Vagina (tissue), 2 donors: ENCODE measurements around the gene PSRC1. TPM values are rescaled to one million over a fixed set of nuclear protein-coding genes. Genes with fewer than 3 reads are reported as not detected.
A peak's percentile ranks its signal among the peaks of the same experiment; 100 is the strongest.

Experiments used
- DNase-seq, 2 donors: peaks; one replicate each; pipeline ENCODE4 v3.0.0-alpha.2; 2017; ENCODE audit errors: extremely low spot score in 2 of 2
- H3K27ac ChIP-seq: fragments of 200-600 bp; sonication (generic); one replicate; pipeline ENCODE4 v1.5.1; 2019
- H3K27me3 ChIP-seq: fragments of 200-600 bp; sonication (generic); one replicate; pipeline ENCODE4 v1.5.1; 2019
- H3K36me3 ChIP-seq, 2 donors: fragments of 200-600 bp; sonication (generic); one replicate each; pipeline ENCODE4 v1.5.1; 2017 to 2019
- H3K4me1 ChIP-seq: fragments of 200-600 bp; sonication (generic); one replicate; pipeline ENCODE4 v1.5.1; 2019
- H3K4me3 ChIP-seq, 2 donors: fragments of 200-600 bp; sonication (generic); 1 replicate in 1 of 2; 2 replicates in 1 of 2; pipeline ENCODE4 v1.5.1; 2016 to 2019
- H3K9me3 ChIP-seq: fragments of 200-600 bp; sonication (generic); one replicate; pipeline ENCODE4 v1.5.1; 2019
- CTCF ChIP-seq, 3 experiments: fragments of 450-650 bp in 2 of 3; fragments of 200-600 bp in 1 of 3; sonication (generic) in 1 of 3; IDR thresholded peaks; one replicate each; pipeline ENCODE4 v1.5.1; 2017 to 2019; ENCODE audit warnings: antibody characterized with exemption in 3 of 3, mild to moderate bottlenecking in 2 of 3, moderate library complexity in 2 of 3
- POLR2A ChIP-seq, 2 donors: fragments of 450-650 bp; IDR thresholded peaks; one replicate each; pipeline ENCODE4 v1.6.1; 2017; ENCODE audit warnings: antibody characterized with exemption in 2 of 2, mild to moderate bottlenecking in 2 of 2, moderate library complexity in 2 of 2
- POLR2AphosphoS5 ChIP-seq, 2 donors: sonication (generic); formaldehyde crosslinking; IDR thresholded peaks; one replicate each; pipeline ENCODE4 v1.9.0; 2017; ENCODE audit warnings: antibody characterized with exemption in 2 of 2, mild to moderate bottlenecking in 2 of 2, low read depth in 1 of 2; ENCODE audit not compliant: insufficient read depth in 1 of 2
- intact Hi-C: fragments of 100-400 bp; cut with DNase I; formaldehyde crosslinking; loops from one replicate; pipeline ENCODE4 v1.15.1; 2023
- total RNA-seq: library from RNA; depleted of rRNA; stranded (reverse); fragments of >200 nt; gene quantifications from one replicate; pipeline ENCODE4 v1.2.3, GENCODE V29; 2016

The PSRC1 gene
- total RNA-seq, 1 donor from 2014 or later: 5.4 TPM

GRCh38 chr1:109257682-109258421 is 25.1 kb downstream of the PSRC1 start:
- peaks cover 42% of the 10 kb centered on the region for H3K4me1 ChIP-seq
- DNase-seq: no peak

DNA sequence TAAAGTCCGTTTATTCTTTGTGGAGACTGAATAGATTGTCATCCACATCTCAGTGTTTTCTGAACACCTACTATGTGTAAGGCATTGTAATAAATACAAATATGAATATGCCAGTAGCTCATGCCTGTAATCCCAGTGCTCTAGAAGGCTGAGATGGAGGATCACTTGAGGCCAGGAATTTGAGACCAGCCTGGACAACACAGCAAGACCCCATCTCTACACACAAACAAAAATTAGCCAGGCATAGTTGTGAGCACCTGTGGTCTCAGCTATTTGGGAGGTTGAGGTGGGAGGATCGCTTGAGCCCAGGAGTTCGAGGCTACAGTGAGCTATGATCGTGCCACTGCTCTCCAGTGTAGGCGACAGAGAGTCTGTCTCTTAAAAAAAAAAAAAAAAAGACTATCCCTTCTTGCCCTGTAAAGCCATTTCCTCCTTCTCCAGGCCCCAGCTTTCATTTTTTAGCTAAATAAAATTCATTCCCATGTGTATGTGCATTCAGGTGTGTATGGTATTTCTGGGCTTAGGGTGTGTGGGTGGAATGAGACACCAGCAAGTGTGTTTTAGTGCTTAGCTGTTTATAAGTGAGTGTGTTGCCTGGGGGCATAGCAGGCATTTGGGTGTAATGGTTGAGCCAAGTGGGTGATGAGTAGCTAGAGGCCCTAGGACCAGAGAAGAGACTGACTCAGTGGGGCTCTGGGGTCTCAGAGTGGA is 25.8 kb downstream of the PSRC1 start:
- H3K9me3 ChIP-seq: no peaks in the 10 kb centered on the region
- no peaks in the 10 kb centered on the region for H3K27me3 ChIP-seq
- TF ChIP-seq POLR2A (IDR thresholded peaks at IDR 0.05) (no peak), POLR2AphosphoS5 (IDR thresholded peaks at IDR 0.05; ENCODE audit: insufficient read depth in 1 of 2, low read depth in 1 of 2) (no peak), CTCF (IDR thresholded peaks at IDR 0.05) (no peak)
- intact Hi-C loops: no loop called here
- no peak for DNase-seq
- peaks cover 35% of the 10 kb centered on the region for H3K4me1 ChIP-seq
- no peak overlapping the region for H3K27ac ChIP-seq
- H3K4me3 ChIP-seq: no peak overlapping the region
- peaks cover 0 to 14% of the 10 kb centered on the region in 2 donors for H3K36me3 ChIP-seq

More at GRCh38 chr1:109257682-109258421, 25.1 kb downstream of the PSRC1 start:
- no peak overlapping the region for H3K4me3 ChIP-seq
- intact Hi-C loops: no loop called here
- TF ChIP-seq POLR2A (IDR thresholded peaks at IDR 0.05): no peak
- no peaks in the 10 kb centered on the region for H3K27me3 ChIP-seq
- H3K36me3 ChIP-seq: peaks cover 0 to 14% of the 10 kb centered on the region in 2 donors
- H3K27ac ChIP-seq: no peak overlapping the region
- no peaks in the 10 kb centered on the region for H3K9me3 ChIP-seq

DNA sequence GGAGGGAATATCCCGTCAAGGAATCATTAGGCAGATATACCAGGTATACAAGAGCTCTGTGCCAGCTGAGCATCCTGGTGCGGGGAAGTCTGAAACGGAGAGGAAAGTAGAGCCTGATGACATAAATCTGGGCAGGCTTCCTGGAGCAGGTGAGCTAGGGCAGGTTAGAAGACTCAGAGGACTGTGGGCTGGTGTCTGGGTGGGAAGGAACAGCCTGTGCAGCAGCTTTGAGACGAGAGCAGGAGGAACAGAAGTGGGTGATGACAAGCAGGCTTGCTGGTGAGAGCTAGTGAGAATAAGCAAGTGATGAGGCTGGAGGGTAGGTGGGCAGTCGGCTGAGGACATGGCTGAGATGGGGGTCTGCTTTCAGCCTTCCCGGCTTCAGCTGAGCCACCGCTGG is 26.9 kb downstream of the PSRC1 start:
- Histone ChIP-seq H3K27me3 (no peaks in the 10 kb centered on the region), H3K4me3 (no peak overlapping the region), H3K36me3 (peaks cover 0 to 11% of the 10 kb centered on the region in 2 donors), H3K9me3 (no peaks in the 10 kb centered on the region), H3K4me1 (peaks cover 35% of the 10 kb centered on the region), H3K27ac (no peak overlapping the region)
- intact Hi-C loops: no loop called here
- DNase-seq: no peak
- TF ChIP-seq CTCF (IDR thresholded peaks at IDR 0.05) (no peak), POLR2A (IDR thresholded peaks at IDR 0.05) (no peak), POLR2AphosphoS5 (IDR thresholded peaks at IDR 0.05; ENCODE audit: insufficient read depth in 1 of 2, low read depth in 1 of 2) (no peak)

- Histone ChIP-seq H3K4me3 (no peak overlapping the region), H3K4me1 (peaks cover 35% of the 10 kb centered on the region), H3K9me3 (no peaks in the 10 kb centered on the region), H3K27me3 (no peaks in the 10 kb centered on the region), H3K27ac (no peak overlapping the region), H3K36me3 (peaks cover 0 to 11% of the 10 kb centered on the region in 2 donors)
- intact Hi-C loops: no loop called here
- TF ChIP-seq POLR2A (IDR thresholded peaks at IDR 0.05): no peak
- no peak for TF ChIP-seq CTCF (IDR thresholded peaks at IDR 0.05)
- no peak for TF ChIP-seq POLR2AphosphoS5 (IDR thresholded peaks at IDR 0.05; ENCODE audit: insufficient read depth in 1 of 2, low read depth in 1 of 2)
- no peak for DNase-seq
Observed at GRCh38 chr1:109255678-109256077, 27.3 kb downstream of the PSRC1 start.

DNA sequence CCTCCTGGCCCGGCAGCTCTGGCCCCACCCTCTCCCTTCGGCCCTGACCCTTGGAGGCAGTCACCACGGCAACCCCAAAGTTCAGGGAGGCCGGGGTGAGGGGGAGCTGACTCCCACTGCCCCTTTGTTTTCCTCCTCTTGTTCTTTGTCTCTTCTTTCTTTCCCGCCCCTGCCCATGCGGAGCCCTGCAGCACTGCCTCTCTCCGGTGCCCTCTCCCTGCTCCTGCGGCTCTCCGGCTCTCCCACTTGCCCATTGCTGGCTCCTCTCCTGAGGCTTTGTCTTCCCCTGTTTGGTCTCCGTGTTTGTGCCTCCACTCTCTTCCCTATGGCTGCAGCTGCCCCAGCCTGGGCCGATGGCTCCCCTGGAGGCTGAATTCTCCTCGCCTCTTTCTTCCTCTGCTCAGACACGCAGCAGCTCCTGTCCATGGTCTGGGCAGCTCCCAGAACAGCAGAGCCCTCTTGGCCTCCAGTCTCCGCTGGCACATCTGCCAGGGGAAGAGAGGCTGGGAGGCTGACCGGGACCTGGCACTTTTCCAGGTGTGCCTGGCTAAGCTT is 27.8 kb downstream of the PSRC1 start:
- H3K27ac ChIP-seq: peak overlapping the region; percentile 75
- peaks cover 0 to 11% of the 10 kb centered on the region in 2 donors for H3K36me3 ChIP-seq
- peaks cover 35% of the 10 kb centered on the region for H3K4me1 ChIP-seq
- intact Hi-C loops: no loop called here
- H3K4me3 ChIP-seq: peak overlapping the region; percentile 11 to 32
- no peak for TF ChIP-seq POLR2AphosphoS5 (IDR thresholded peaks at IDR 0.05; ENCODE audit: insufficient read depth in 1 of 2, low read depth in 1 of 2)
- TF ChIP-seq POLR2A (IDR thresholded peaks at IDR 0.05): no peak
- TF ChIP-seq CTCF (IDR thresholded peaks at IDR 0.05): no peak
- H3K9me3 ChIP-seq: no peaks in the 10 kb centered on the region
- DNase-seq: no peak
- H3K27me3 ChIP-seq: no peaks in the 10 kb centered on the region
